IPS DF 6.9 (cell line): Measurements from ENCODE around the gene IPCEF1.

Source experiments
- DNase-seq: peaks from one replicate; pipeline ENCODE4 v3.0.0-alpha.2; 2013; ENCODE audit warnings: low read depth, low spot score
- H3K27ac ChIP-seq: one replicate; pipeline ENCODE4 v1.5.1; 2013; ENCODE audit warnings: low read length, control low read depth
- H3K27me3 ChIP-seq: 2 replicates; pipeline ENCODE4 v1.6.1; 2013; ENCODE audit warnings: mild to moderate bottlenecking, low read length; ENCODE audit not compliant: control insufficient read depth, insufficient read depth
- H3K36me3 ChIP-seq: 2 replicates; pipeline ENCODE4 v1.6.1; 2013; ENCODE audit warnings: low read length; ENCODE audit not compliant: control insufficient read depth, insufficient read depth
- H3K4me1 ChIP-seq: 2 replicates; pipeline ENCODE4 v1.6.1; 2013; ENCODE audit warnings: low read length; ENCODE audit not compliant: control insufficient read depth, insufficient read depth
- H3K4me3 ChIP-seq: 2 replicates; pipeline ENCODE4 v1.5.1; 2013; ENCODE audit warnings: mild to moderate bottlenecking, low read length
- H3K9me3 ChIP-seq: 2 replicates; pipeline ENCODE4 v1.6.1; 2013; ENCODE audit warnings: low read length, inconsistent platforms; ENCODE audit not compliant: control insufficient read depth, insufficient read depth
- WGBS: extraction: QIAGEN DNeasy Blood & Tissue Kit; methylation state at CpG from one replicate; pipeline ENCODE4 v1.1.7; 2013; ENCODE audit warnings: mixed read lengths, missing lambda C conversion rate; ENCODE audit not compliant: insufficient read length, insufficient coverage; 5-methylcytosine and 5-hydroxymethylcytosine counted together

The IPCEF1 gene

GRCh38 chr6:154226461-154226860 lies 130.1 kb downstream of the IPCEF1 start:
- Histone ChIP-seq H3K27me3 (no peaks in the 10 kb centered on the region), H3K9me3 (no peaks in the 10 kb centered on the region), H3K36me3 (no peaks in the 10 kb centered on the region), H3K4me3 (no peak overlapping the region), H3K27ac (no peak overlapping the region), H3K4me1 (no peaks in the 10 kb centered on the region)
- WGBS = no CpG with 5 or more reads among the region's 3 CpGs
- no peak for DNase-seq

GRCh38 chr6:154223296-154223695 lies 133.3 kb downstream of the IPCEF1 start:
- no peak overlapping the region for H3K4me3 ChIP-seq
- no CpG with 5 or more reads among the region's 2 CpGs for WGBS
- H3K4me1 ChIP-seq = no peaks in the 10 kb centered on the region
- no peak overlapping the region for H3K27ac ChIP-seq
- no peak for DNase-seq
- H3K27me3 ChIP-seq = no peaks in the 10 kb centered on the region
- H3K9me3 ChIP-seq = no peaks in the 10 kb centered on the region
- H3K36me3 ChIP-seq = no peaks in the 10 kb centered on the region

GRCh38 chr6:154222716-154223115 lies 133.9 kb downstream of the IPCEF1 start:
- WGBS = no CpG with 5 or more reads among the region's 6 CpGs

GRCh38 chr6:154219250-154219649 lies 137.4 kb downstream of the IPCEF1 start:
- Histone ChIP-seq H3K9me3 (no peaks in the 10 kb centered on the region), H3K36me3 (no peaks in the 10 kb centered on the region), H3K4me1 (no peaks in the 10 kb centered on the region), H3K27ac (no peak overlapping the region), H3K4me3 (no peak overlapping the region), H3K27me3 (no peaks in the 10 kb centered on the region)
- no CpG with 5 or more reads among the region's 6 CpGs for WGBS
- DNase-seq = no peak

More at GRCh38 chr6:154222716-154223115, 133.9 kb downstream of the IPCEF1 start:
- Histone ChIP-seq H3K27me3 (no peaks in the 10 kb centered on the region), H3K4me3 (no peak overlapping the region), H3K27ac (no peak overlapping the region), H3K36me3 (no peaks in the 10 kb centered on the region), H3K9me3 (no peaks in the 10 kb centered on the region), H3K4me1 (no peaks in the 10 kb centered on the region)
- DNase-seq = no peak

- Histone ChIP-seq H3K4me1 (no peaks in the 10 kb centered on the region), H3K36me3 (no peaks in the 10 kb centered on the region), H3K27me3 (no peaks in the 10 kb centered on the region), H3K9me3 (no peaks in the 10 kb centered on the region), H3K27ac (no peak overlapping the region), H3K4me3 (no peak overlapping the region)
- no CpG with 5 or more reads among the region's 6 CpGs for WGBS
- no peak for DNase-seq
These were observed 137.8 kb downstream of the IPCEF1 start for GRCh38 chr6:154218787-154219186.

GRCh38 chr6:154218301-154218700 lies 138.3 kb downstream of the IPCEF1 start:
- no peak for DNase-seq
- WGBS = no CpG with 5 or more reads among the region's 6 CpGs
- H3K9me3 ChIP-seq = no peaks in the 10 kb centered on the region
- H3K27ac ChIP-seq = no peak overlapping the region
- H3K27me3 ChIP-seq = no peaks in the 10 kb centered on the region
- H3K36me3 ChIP-seq = no peaks in the 10 kb centered on the region
- H3K4me1 ChIP-seq = no peaks in the 10 kb centered on the region
- H3K4me3 ChIP-seq = no peak overlapping the region

GRCh38 chr6:154213782-154214181 lies 142.8 kb downstream of the IPCEF1 start:
- no CpG with 5 or more reads among the region's 3 CpGs for WGBS
- no peaks in the 10 kb centered on the region for H3K27me3 ChIP-seq
- H3K4me1 ChIP-seq = no peaks in the 10 kb centered on the region
- H3K9me3 ChIP-seq = no peaks in the 10 kb centered on the region
- no peaks in the 10 kb centered on the region for H3K36me3 ChIP-seq
- no peak overlapping the region for H3K27ac ChIP-seq
- H3K4me3 ChIP-seq = no peak overlapping the region
- DNase-seq = no peak

GRCh38 chr6:154210678-154211077 lies 145.9 kb downstream of the IPCEF1 start:
- H3K27me3 ChIP-seq = no peaks in the 10 kb centered on the region
- no peak overlapping the region for H3K27ac ChIP-seq
- no peaks in the 10 kb centered on the region for H3K4me1 ChIP-seq
- H3K36me3 ChIP-seq = no peaks in the 10 kb centered on the region
- no peak for DNase-seq
- H3K9me3 ChIP-seq = no peaks in the 10 kb centered on the region
- H3K4me3 ChIP-seq = no peak overlapping the region

- Histone ChIP-seq H3K27ac (no peak overlapping the region), H3K4me1 (no peaks in the 10 kb centered on the region), H3K36me3 (no peaks in the 10 kb centered on the region), H3K27me3 (no peaks in the 10 kb centered on the region), H3K4me3 (no peak overlapping the region), H3K9me3 (no peaks in the 10 kb centered on the region)
- WGBS = no CpG with 5 or more reads among the region's 3 CpGs
- no peak for DNase-seq
These were observed 147.0 kb downstream of the IPCEF1 start for GRCh38 chr6:154209555-154209954.

- Histone ChIP-seq H3K9me3 (no peaks in the 10 kb centered on the region), H3K27ac (no peak overlapping the region), H3K36me3 (no peaks in the 10 kb centered on the region), H3K27me3 (no peaks in the 10 kb centered on the region), H3K4me3 (no peak overlapping the region), H3K4me1 (no peaks in the 10 kb centered on the region)
- no peak for DNase-seq
- WGBS = no CpG with 5 or more reads among the region's 4 CpGs
These were observed 149.6 kb downstream of the IPCEF1 start for GRCh38 chr6:154206996-154207395.

- no CpG with 5 or more reads among the region's 2 CpGs for WGBS
- no peaks in the 10 kb centered on the region for H3K36me3 ChIP-seq
- H3K4me1 ChIP-seq = no peaks in the 10 kb centered on the region
- no peaks in the 10 kb centered on the region for H3K27me3 ChIP-seq
- no peak for DNase-seq
- H3K27ac ChIP-seq = no peak overlapping the region
- H3K9me3 ChIP-seq = no peaks in the 10 kb centered on the region
- H3K4me3 ChIP-seq = no peak overlapping the region
These were observed 150.5 kb downstream of the IPCEF1 start for GRCh38 chr6:154206141-154206540.
